Measurements from ENCODE around the gene GPR37.

Gene GPR37, protein sequence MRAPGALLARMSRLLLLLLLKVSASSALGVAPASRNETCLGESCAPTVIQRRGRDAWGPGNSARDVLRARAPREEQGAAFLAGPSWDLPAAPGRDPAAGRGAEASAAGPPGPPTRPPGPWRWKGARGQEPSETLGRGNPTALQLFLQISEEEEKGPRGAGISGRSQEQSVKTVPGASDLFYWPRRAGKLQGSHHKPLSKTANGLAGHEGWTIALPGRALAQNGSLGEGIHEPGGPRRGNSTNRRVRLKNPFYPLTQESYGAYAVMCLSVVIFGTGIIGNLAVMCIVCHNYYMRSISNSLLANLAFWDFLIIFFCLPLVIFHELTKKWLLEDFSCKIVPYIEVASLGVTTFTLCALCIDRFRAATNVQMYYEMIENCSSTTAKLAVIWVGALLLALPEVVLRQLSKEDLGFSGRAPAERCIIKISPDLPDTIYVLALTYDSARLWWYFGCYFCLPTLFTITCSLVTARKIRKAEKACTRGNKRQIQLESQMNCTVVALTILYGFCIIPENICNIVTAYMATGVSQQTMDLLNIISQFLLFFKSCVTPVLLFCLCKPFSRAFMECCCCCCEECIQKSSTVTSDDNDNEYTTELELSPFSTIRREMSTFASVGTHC

DNA sequence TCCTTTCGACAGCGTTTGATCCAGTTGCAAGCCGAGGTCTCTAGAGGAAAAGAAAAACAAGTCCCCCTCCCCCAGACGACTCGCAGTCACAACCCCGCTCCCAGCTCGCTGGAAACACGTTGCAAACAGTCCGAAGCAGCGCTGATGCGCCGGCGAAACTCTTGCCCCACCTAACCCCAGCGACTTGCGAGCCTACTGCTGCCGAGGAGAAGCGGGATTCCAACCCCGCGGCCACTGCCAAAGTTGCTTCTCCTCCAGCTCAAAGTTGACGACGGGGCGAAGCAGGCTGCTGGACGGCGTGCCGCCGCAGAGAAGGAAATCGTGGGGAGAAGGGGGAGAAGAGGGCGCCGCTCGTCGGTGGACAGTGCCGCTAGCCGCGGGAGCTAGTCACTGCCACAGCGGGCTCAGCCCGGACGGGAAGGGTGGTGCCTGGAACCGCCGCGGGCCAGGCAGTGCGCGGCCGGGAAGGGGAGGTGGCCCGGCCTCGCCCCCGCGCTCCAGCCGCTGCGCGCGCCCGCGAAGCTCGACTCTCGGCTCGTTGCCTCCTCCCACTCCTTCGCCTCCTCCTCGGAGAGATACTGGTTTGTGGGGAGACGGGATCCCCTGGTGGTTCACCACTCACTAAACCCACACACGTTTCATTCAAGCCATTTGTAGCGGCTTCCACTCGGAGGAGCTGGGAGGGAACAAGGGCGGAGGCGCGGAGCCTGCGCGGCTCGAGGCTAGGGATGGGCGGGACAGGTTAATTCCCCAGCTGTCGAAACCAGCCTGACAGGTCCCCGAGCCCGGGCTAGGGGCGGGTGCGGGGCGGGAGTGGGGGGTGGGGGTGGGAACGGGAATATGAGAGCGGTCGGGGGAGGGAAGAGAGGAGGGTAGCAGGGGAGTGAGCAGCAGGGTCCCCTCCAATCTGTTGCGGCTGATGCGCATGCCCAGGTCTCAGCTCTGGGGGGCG, at the start of gene GPR37:
Gene GPR37, minus strand, starts transcription at position 392 of the 952 bp plus-strand sequence. CDS start 816 bp downstream, outside the sequence.
- peak; percentile 29 for DNase-seq (ENCODE audit: low read depth)
- peak within 1 kb of the TSS; percentile 50 for H3K4me3 ChIP-seq (replicated peaks; ENCODE audit: low read depth, low read length)
- TF ChIP-seq, protein P1, sequence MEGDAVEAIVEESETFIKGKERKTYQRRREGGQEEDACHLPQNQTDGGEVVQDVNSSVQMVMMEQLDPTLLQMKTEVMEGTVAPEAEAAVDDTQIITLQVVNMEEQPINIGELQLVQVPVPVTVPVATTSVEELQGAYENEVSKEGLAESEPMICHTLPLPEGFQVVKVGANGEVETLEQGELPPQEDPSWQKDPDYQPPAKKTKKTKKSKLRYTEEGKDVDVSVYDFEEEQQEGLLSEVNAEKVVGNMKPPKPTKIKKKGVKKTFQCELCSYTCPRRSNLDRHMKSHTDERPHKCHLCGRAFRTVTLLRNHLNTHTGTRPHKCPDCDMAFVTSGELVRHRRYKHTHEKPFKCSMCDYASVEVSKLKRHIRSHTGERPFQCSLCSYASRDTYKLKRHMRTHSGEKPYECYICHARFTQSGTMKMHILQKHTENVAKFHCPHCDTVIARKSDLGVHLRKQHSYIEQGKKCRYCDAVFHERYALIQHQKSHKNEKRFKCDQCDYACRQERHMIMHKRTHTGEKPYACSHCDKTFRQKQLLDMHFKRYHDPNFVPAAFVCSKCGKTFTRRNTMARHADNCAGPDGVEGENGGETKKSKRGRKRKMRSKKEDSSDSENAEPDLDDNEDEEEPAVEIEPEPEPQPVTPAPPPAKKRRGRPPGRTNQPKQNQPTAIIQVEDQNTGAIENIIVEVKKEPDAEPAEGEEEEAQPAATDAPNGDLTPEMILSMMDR (IDR thresholded peaks at IDR 0.05; ENCODE audit: low read length, missing control alignments) = no peak

DNA sequence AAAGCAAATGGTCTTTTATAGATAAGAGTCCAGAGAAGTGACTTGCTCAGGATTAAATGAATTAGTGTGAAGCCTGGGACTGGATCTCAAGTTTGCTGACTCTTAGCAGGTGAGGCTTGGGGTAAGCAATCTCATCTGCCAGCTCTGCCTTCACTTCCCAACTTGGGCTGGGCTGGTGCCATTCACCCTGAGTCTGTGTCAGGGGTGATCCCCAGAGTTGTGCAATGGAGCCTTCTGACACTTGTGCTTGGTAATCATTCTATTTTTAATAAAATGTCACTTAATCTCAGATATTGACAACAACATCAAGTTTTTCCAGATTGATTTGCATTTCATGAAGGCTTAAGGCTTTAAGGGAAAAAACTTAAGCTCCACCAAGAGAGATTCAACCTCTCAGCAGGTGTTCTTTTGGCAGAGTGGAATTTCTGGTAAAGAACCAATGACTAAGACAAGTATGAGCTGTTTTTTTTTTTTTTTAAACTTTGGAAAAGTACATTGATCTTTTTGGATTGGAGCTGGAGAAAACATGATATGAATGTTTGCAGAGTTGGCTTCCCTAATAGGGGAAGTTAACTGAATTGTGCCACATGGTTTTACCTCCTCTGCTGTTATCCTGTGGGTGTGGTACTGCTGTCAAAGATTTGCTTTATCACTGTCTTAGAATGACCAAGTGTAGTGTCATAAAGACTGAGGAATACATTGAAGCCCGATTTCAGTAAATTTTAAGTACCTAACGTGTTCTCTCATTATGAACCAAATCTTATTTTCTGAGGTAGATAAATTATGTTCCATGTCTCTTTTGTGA, 48.6 kb upstream of the GPR37 start:
- no peak for DNase-seq (ENCODE audit: low read depth)
- TF ChIP-seq, protein P1 (IDR thresholded peaks at IDR 0.05; ENCODE audit: low read length, missing control alignments) = no peak
- no peak overlapping the region for H3K4me3 ChIP-seq (replicated peaks; ENCODE audit: low read depth, low read length)

DNA sequence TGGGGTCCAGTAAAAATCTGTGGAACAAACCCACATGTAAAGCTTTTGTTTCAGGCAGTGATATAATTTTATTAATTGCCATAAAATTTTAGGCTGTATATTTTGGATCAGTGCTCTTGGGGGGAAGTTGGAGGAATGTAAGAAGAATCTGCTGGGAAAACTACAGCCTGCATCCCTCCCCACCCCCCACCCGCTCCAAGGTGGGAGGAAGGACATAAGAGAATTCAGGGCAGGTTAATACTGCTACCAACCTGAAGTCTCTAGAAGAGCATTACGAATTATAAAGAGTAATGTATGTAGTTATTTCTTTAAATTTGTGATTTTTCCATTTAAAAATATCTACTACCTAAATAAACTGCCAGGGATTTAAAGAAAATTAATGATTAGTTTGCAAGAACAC, 47.2 kb upstream of the GPR37 start:
- no peak overlapping the region for H3K4me3 ChIP-seq (replicated peaks; ENCODE audit: low read depth, low read length)
- DNase-seq (ENCODE audit: low read depth) = no peak
- TF ChIP-seq, protein P1 (IDR thresholded peaks at IDR 0.05; ENCODE audit: low read length, missing control alignments) = no peak

DNA sequence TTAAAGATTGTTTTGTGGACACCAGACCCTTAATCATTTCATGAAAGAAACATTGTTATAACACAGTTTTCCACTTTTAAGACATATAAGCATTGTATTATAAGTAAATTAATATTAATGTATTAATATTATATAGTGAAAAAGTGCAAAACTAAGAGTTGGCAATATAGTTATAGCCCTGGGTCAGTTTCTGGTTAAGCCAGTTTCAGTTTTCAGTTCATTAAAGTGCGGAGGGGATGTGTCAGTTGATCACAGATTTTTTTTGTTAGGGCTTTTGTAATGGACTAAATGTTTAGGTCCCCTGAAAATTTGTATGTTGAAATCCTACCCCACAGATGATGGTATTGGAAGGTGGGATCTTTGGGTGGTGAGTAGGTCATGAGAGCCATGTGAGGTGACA, 45.7 kb upstream of the GPR37 start:
- TF ChIP-seq, protein P1 (IDR thresholded peaks at IDR 0.05; ENCODE audit: low read length, missing control alignments) = no peak
- no peak overlapping the region for H3K4me3 ChIP-seq (replicated peaks; ENCODE audit: low read depth, low read length)
- DNase-seq (ENCODE audit: low read depth) = no peak

DNA sequence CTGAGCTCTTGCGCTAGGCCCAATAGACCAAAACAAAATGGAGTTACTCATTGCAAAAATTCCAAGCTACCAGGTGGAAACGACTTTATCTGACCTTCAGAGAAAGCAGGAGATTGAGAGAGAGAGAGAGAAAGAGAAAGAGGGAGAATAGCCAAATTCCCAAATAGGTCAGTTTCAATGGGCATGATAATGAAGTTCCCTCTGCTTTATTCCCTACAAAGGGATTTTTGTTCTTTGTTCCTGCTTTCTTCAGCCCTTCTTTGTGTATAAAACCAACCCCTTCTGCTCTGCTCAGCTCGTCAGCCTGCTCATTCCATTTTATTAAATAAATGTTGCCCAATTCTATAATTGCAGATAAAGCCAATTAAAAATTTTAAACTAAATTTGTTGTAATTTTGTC, 45.0 kb upstream of the GPR37 start:
- no peak for DNase-seq (ENCODE audit: low read depth)
- TF ChIP-seq, protein P1 (IDR thresholded peaks at IDR 0.05; ENCODE audit: low read length, missing control alignments) = no peak
- H3K4me3 ChIP-seq (replicated peaks; ENCODE audit: low read depth, low read length) = no peak overlapping the region

DNA sequence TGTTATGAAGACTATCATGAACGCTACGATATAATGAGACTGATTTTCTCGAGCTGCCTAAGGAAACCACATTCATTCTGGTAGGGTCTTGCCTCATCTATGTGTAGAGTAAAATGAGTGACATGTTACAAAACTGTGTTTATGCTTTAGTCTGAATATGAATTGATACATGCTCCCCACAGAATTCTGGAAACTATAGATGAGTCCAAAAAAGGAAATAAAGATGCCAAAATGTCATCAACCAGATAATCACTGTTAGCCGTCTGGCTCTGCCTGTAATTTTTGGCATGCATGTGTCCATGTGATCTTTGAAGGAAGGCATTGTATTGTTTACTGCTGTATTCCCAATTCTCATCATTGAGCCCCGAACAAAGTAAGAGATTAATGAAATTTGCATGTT, 42.6 kb upstream of the GPR37 start:
- DNase-seq (ENCODE audit: low read depth) = no peak
- H3K4me3 ChIP-seq (replicated peaks; ENCODE audit: low read depth, low read length) = no peak overlapping the region
- TF ChIP-seq, protein P1 (IDR thresholded peaks at IDR 0.05; ENCODE audit: low read length, missing control alignments) = no peak

Data from fibroblast of pulmonary artery (primary cell).